GM13977 (cell line): ENCODE results near the gene SAPCD2.

ENCODE experiments used
- DNase-seq: peaks from one replicate; pipeline ENCODE4 v3.0.0; 2012; ENCODE audit warnings: low spot score
- CTCF ChIP-seq: IDR thresholded peaks from 2 replicates; pipeline ENCODE4 v1.5.1; 2012; ENCODE audit warnings: mild to moderate bottlenecking, control low read depth; ENCODE audit not compliant: insufficient read depth; ENCODE audit errors: extremely low read depth, missing control alignments
- in situ Hi-C: fragments of 300-500 bp; cut with MboI; formaldehyde crosslinking; loops from one replicate; pipeline ENCODE4 v1.12.0; 2022; ENCODE audit warnings: low sequenced_read_pairs, low pct_unique_long_range_greater_than_20kb, mixed read lengths, inconsistent platforms; ENCODE audit not compliant: unreplicated experiment

The SAPCD2 gene

GRCh38 chr9:137040568-137040967 is 29.8 kb downstream of the SAPCD2 start:
- DNase-seq: no peak
- TF ChIP-seq CTCF: no peak
- in situ Hi-C loops: no loop called here

- DNase-seq: no peak
- TF ChIP-seq CTCF: no peak
- in situ Hi-C loops: loop anchor here (10.0 kb wide), 1 partner anchor 265 kb away; no protein-coding TSS in a partner anchor
Measured at GRCh38 chr9:137039611-137040366, 30.6 kb downstream of the SAPCD2 start.

GRCh38 chr9:137038916-137039315 is 31.4 kb downstream of the SAPCD2 start:
- DNase-seq: no peak
- in situ Hi-C loops: loop anchor here (10.0 kb wide), 1 partner anchor 264 kb away; no protein-coding TSS in a partner anchor
- no peak for TF ChIP-seq CTCF

GRCh38 chr9:137037483-137037882 is 32.9 kb downstream of the SAPCD2 start:
- TF ChIP-seq CTCF: no peak
- in situ Hi-C loops: loop anchor here (10.0 kb wide), 1 partner anchor 263 kb away; no protein-coding TSS in a partner anchor
- no peak for DNase-seq

- in situ Hi-C loops: loop anchor here (10.0 kb wide), 1 partner anchor 262 kb away; no protein-coding TSS in a partner anchor
- no peak for DNase-seq
- TF ChIP-seq CTCF: no peak
Measured at GRCh38 chr9:137037035-137037434, 33.3 kb downstream of the SAPCD2 start.

GRCh38 chr9:137035937-137036336 is 34.4 kb downstream of the SAPCD2 start:
- in situ Hi-C loops: loop anchor here (10.0 kb wide), 1 partner anchor 261 kb away; no protein-coding TSS in a partner anchor
- TF ChIP-seq CTCF: no peak
- DNase-seq: no peak
